Measurements from ENCODE around the gene FSCN2.

FSCN2 gene

DNA sequence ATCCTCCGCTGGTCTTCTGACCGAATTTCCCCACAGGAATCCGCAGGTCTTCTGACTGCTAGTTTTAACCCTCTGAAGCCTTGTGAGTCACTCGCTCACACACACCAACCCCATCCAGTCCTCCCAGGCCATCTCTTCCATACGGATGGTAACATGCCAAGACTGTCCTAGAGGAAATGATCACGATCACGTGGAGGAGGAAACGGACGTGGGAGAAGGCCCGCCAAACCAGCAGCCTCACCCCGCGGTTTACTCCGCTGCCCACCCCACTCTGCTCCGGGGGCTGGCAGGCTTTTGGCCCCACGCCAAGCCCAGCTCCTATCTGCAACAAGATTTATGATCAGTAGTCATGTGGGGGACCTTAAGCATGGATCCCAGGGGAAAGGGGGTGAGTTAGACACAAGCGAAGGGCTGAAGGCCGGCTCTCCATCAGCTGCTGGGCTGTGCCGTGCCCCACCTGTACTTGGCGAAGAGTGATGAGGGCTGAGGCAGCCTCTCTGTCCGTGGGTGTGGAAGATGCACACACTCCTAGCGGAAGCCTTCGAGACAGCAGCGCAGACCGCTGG is 25.5 kb downstream of the FSCN2 start:
- peak; percentile 85 for DNase-seq (ENCODE audit: low spot score)
- TF ChIP-seq, protein P1, sequence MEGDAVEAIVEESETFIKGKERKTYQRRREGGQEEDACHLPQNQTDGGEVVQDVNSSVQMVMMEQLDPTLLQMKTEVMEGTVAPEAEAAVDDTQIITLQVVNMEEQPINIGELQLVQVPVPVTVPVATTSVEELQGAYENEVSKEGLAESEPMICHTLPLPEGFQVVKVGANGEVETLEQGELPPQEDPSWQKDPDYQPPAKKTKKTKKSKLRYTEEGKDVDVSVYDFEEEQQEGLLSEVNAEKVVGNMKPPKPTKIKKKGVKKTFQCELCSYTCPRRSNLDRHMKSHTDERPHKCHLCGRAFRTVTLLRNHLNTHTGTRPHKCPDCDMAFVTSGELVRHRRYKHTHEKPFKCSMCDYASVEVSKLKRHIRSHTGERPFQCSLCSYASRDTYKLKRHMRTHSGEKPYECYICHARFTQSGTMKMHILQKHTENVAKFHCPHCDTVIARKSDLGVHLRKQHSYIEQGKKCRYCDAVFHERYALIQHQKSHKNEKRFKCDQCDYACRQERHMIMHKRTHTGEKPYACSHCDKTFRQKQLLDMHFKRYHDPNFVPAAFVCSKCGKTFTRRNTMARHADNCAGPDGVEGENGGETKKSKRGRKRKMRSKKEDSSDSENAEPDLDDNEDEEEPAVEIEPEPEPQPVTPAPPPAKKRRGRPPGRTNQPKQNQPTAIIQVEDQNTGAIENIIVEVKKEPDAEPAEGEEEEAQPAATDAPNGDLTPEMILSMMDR (conservative IDR thresholded peaks at IDR 0.05; ENCODE audit: low read depth), result no peak
- POLR2A ChIA-PET (ENCODE audit: low non-redundant PET), result no interaction called here
- H3K27ac ChIP-seq, result peak overlapping the region; percentile 96
- CTCF ChIA-PET, result interaction anchor here (0.6 to 0.7 kb wide), 2 partner anchors 37 to 1277 kb away, joined by 3 read pairs; no protein-coding TSS in a partner anchor

DNA sequence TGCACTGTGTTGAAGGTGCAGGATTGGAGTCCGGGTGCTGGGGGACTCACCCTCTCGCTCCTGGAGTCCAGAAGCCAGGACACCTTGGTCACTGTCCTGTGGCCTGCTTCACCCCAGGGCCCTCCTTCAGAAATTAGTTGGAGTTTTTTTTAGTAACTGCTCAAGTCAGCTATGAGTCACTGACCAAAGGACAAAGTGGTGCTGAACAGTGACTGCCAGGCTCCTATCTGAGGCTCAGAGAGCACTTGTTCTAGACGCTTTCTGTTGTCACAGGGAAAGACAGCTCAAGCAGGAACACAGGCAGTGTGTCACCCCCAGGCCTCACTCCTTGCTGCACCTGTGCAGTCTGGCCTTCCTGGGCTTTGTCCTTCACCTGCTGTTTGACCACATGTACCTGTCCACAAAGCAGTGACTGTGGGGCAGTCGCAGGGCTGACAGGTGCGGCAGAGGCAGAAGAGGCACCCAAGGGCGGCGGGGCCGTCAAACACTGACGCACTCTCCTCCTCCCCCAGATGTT is 28.1 kb downstream of the FSCN2 start:
- POLR2A ChIA-PET (ENCODE audit: low non-redundant PET), result no interaction called here
- CTCF ChIA-PET, result interaction anchor here (0.6 to 1.1 kb wide), 4 partner anchors 11 to 100 kb away, joined by 3 to 4 read pairs (median 3); no protein-coding TSS in a partner anchor
- no peak for DNase-seq (ENCODE audit: low spot score)
- peak overlapping the region; percentile 96 for H3K27ac ChIP-seq
- TF ChIP-seq, protein P1 (conservative IDR thresholded peaks at IDR 0.05; ENCODE audit: low read depth), result no peak

DNA sequence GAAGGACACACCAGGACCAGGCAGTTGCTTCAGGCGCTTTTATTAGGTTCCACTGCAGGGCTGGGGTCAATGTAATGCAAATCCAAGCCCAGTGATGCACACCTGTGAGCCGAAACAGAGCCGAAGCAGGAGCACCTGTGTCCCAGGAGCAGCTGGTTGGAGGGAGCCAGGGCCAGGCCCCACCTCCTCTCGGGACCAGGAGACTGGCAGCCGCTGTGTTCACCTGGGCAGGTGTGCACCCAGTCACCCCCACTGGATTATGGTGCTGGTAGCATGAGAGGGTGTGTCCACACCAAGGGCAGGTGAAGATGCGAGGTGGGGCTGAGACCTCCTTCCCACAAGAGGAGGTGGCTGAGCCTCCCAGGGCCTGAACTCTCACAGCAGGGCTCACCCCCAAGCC is 28.7 kb downstream of the FSCN2 start:
- CTCF ChIA-PET, result interaction anchor here (0.7 to 1.1 kb wide), 3 partner anchors 12 to 44 kb away, joined by 3 to 4 read pairs (median 3); no protein-coding TSS in a partner anchor
- TF ChIP-seq, protein P1 (conservative IDR thresholded peaks at IDR 0.05; ENCODE audit: low read depth), result no peak
- DNase-seq (ENCODE audit: low spot score), result no peak
- POLR2A ChIA-PET (ENCODE audit: low non-redundant PET), result no interaction called here
- H3K27ac ChIP-seq, result peak overlapping the region; percentile 96

DNA sequence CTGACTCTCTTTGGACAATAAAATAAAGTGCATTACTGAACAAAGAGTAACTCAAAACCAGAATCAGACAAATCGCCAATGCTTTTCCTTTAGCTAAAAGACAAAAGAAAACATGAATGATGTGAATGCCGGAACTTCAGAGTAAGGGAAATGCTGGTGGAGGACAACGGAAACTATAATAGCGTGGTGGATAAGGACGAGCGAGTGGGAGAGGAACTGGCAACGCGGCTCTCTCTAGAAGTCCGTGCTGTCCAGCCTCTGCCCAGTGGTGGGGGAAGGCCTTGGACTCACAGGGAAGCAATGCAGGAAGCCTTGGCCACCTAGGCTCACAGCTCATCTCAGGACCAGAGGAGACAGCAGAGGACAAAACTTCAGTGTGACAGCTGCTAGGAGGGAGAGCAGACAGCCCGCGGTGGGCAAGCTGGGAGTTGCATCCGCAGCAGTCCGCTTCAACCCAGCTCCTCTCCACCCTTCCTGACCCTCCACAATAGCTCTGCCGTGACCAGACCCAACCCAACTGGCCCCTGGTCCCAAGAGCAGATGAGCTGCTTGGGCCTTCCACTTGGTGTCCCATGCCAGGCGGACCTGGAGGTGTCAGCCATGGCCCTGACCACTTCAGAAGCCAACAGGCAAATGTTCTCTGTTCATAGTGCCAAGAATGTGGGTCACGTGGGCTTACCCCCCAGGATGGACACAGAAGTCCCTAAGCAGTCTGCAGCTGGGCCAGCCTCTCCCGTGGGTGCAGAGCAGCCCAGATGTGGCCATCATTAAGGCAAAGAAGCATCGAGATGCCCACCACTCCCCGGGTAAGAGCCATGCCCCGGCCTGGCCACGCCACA is 29.3 kb downstream of the FSCN2 start:
- POLR2A ChIA-PET (ENCODE audit: low non-redundant PET), result no interaction called here
- TF ChIP-seq, protein P1 (conservative IDR thresholded peaks at IDR 0.05; ENCODE audit: low read depth), result no peak
- CTCF ChIA-PET, result interaction anchor here (0.7 to 1.1 kb wide), 2 partner anchors 12 to 37 kb away, joined by 3 to 4 read pairs; no protein-coding TSS in a partner anchor

DNA sequence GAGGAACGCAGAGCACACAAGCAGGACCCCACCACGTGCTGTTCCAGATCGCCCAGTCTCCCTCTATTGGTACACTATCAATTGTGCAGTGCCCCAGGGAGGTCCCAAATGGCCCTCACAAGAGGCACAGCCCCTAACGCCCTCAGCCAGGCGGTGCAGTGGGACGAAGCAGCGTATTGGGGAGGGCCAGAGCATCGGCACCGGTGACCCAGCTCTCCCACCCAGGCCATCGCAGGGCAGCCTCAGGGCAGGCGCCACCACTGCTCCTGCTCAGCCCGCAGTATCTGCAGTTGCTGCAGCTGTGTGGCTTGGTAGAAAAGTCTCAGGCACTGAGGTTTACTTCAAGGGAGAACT is 29.9 kb downstream of the FSCN2 start:
- POLR2A ChIA-PET (ENCODE audit: low non-redundant PET), result no interaction called here
- DNase-seq (ENCODE audit: low spot score), result no peak
- CTCF ChIA-PET, result no interaction called here
- TF ChIP-seq, protein P1 (conservative IDR thresholded peaks at IDR 0.05; ENCODE audit: low read depth), result no peak
- peak overlapping the region; percentile 96 for H3K27ac ChIP-seq

More for the DNA sequence above, 29.3 kb downstream of the FSCN2 start:
- peak overlapping the region; percentile 96 for H3K27ac ChIP-seq
- DNase-seq (ENCODE audit: low spot score), result no peak

DNA sequence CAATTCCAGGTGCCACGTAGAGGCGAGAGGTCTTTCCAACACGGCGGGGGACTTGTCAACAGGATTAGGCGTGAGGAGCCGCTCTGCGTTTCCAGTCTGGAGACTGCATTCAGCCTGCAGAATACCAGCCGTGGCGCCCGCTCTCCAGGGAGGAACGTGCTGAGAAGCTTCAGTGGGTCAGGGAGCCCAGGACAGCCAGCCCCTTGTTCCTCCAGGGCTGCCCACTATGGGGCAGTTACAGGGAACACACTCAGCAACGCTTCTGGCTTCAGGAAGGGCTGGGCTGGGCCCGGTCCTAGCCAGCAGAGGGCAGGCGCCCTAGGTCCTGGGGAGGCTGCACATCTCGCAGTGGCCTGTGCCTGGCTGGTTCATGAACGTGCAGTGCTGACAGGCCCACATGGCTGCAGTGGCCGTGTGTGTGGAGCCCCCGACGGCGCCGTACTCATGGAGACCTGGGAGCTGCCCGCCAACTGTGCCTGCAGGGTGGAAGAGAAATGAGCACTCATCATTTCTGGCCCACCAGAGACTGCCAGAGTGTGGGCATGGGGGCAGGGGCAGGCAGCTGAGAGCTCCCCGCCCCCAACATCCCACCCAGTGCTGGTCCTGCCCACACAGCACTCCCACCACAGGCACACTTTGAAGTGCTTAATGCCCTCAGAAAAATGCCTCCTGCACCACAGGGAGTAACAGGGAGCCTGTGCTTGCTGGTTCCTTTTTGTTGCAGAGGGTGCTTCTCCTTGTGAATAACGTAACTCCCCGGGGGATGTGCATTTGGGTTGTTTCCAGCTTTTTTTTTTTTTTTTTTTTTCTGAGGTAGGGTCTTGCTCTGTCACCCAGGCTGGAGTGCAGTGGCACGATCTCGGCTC is 31.0 kb downstream of the FSCN2 start:
- POLR2A ChIA-PET (ENCODE audit: low non-redundant PET), result no interaction called here
- TF ChIP-seq, protein P1 (conservative IDR thresholded peaks at IDR 0.05; ENCODE audit: low read depth), result no peak
- H3K27ac ChIP-seq, result peak overlapping the region; percentile 96
- DNase-seq (ENCODE audit: low spot score), result no peak
- CTCF ChIA-PET, result interaction anchor here (0.7 kb wide), 1 partner anchor 21 kb away, joined by 3 read pairs; no protein-coding TSS in a partner anchor
